Mesodermal cell (in vitro differentiated cells): ENCODE data around the gene SART1.

ENCODE experiments used
- H3K27ac ChIP-seq: 2 replicates; pipeline ENCODE4 v1.7.0; 2013; ENCODE audit warnings: mild to moderate bottlenecking, low read depth, low read length, moderate library complexity; ENCODE audit not compliant: severe bottlenecking
- H3K36me3 ChIP-seq: 2 replicates; pipeline ENCODE4 v1.7.1; 2013; ENCODE audit warnings: mild to moderate bottlenecking, low read length, moderate library complexity; ENCODE audit not compliant: control insufficient read depth, insufficient read depth
- H3K4me1 ChIP-seq: one replicate; pipeline ENCODE4 v1.7.1; 2013; ENCODE audit warnings: mild to moderate bottlenecking, low read length; ENCODE audit not compliant: insufficient read depth, control insufficient read depth, poor library complexity, severe bottlenecking
- H3K4me3 ChIP-seq: 2 replicates; pipeline ENCODE4 v1.7.0; 2013; ENCODE audit warnings: low read length, control low read depth, mild to moderate bottlenecking; ENCODE audit not compliant: insufficient read depth, poor library complexity, severe bottlenecking; ENCODE audit errors: extremely low read depth
- H3K9me3 ChIP-seq: 2 replicates; pipeline ENCODE4 v1.7.1; 2013; ENCODE audit warnings: mild to moderate bottlenecking, low read length, moderate library complexity; ENCODE audit not compliant: control insufficient read depth
- WGBS, 2 experiments: methylation state at CpG; one replicate each; pipeline ENCODE4 v1.1.5; 2013; ENCODE audit warnings: missing lambda C conversion rate in 2 of 2; ENCODE audit not compliant: insufficient coverage in 2 of 2; 5-methylcytosine and 5-hydroxymethylcytosine counted together

The SART1 gene

DNA sequence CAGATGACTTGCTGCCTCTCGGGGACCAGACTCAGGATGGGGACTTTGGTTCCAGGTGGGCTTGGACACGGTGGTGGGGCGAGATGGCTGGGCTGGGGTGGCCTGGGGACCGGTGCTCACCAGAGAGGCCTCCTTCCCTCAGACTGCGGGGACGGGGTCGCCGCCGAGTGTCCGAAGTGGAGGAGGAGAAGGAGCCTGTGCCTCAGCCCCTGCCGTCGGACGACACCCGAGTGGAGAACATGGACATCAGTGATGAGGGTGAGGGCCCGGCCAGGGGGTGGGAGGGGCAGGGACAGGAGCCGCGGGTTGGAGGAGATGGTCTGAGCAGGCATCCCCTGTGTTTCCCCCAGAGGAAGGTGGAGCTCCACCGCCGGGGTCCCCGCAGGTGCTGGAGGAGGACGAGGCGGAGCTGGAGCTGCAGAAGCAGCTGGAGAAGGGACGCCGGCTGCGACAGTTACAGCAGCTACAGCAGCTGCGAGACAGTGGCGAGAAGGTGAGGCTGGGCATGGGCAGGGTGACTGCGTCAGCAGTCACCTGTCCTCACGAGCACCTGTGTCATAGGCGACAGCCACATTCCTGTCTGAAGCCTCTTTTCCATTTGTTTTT is 5.9 kb downstream of the SART1 start:
- WGBS, 2 experiments, result 94 to 95% methylated on average over 21 to 23 of the region's 30 CpGs
- Histone ChIP-seq H3K4me1 (peaks cover 5% of the 10 kb centered on the region), H3K4me3 (no peak overlapping the region), H3K9me3 (no peaks in the 10 kb centered on the region), H3K36me3 (peaks cover 79% of the 10 kb centered on the region), H3K27ac (no peak overlapping the region)

- Histone ChIP-seq H3K9me3 (no peaks in the 10 kb centered on the region), H3K4me3 (no peak overlapping the region), H3K36me3 (peaks cover 89% of the 10 kb centered on the region), H3K4me1 (no peaks in the 10 kb centered on the region), H3K27ac (no peak overlapping the region)
- 91 to 97% methylated on average over 14 to 15 of the region's 15 CpGs for WGBS, 2 experiments
Observed at GRCh38 chr11:65968600-65969482, 7.3 kb downstream of the SART1 start.

- no peak overlapping the region for H3K27ac ChIP-seq
- WGBS, 2 experiments, result 94 to 98% methylated on average over 5 to 7 of the region's 8 CpGs
- H3K4me1 ChIP-seq, result no peaks in the 10 kb centered on the region
- H3K4me3 ChIP-seq, result no peak overlapping the region
- no peaks in the 10 kb centered on the region for H3K9me3 ChIP-seq
- H3K36me3 ChIP-seq, result peaks cover 81% of the 10 kb centered on the region
Observed at GRCh38 chr11:65972116-65972515, 10.6 kb downstream of the SART1 start.

DNA sequence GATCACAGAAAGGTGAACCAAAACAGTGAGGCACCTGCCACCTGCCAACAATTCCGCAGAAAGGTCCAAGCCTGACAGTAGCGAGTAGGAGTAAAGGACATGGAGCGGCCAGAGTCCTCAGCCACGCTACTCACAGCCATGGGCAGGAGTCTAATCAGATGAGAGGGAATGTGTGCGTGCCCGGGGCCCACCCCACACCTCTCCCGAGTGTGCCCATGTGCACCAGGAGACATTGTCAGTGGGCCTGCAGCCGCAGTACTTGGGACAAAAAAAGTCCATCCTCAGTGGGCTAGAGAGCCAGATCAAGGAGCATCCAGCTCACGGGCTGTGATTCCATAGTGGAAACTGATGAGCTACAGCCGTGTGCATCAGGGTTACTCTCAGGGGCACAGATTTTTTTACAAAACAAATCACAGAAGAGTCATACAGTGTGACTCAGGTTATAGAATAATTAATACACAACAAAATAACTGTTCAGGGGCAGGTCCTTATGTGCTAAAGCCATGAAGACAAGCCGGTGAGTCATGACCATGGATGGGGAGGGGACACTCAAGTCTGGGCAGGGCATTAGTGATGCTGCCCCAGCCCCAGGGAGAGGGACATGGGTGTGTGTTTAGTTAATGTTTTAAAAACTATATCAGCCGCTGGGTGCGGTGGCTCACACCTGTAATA is 12.0 kb downstream of the SART1 start:
- Histone ChIP-seq H3K27ac (no peak overlapping the region), H3K9me3 (no peaks in the 10 kb centered on the region), H3K4me1 (no peaks in the 10 kb centered on the region), H3K4me3 (no peak overlapping the region), H3K36me3 (peaks cover 81% of the 10 kb centered on the region)
- 90 to 91% methylated on average over 11 to 13 of the region's 13 CpGs for WGBS, 2 experiments

DNA sequence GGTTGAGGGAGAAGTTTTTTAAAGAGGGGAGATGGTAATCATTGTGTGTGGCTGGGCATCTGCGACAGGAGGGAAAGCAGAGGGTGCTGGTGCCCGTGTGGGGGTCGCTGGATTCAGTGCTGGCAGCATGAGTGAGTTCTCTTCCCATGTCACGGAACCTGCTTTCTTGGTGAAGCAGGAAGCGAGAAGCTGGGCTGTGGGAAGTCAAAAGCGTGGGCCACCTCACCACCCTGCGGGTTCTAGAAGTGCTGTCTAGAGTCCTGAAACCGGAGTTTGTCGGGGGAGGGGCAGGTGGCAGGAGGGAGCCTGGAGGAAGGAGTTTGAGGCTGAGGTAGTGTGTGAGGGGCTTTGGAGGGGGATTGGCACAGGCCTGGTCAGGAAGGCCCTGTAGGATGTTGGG is 14.2 kb downstream of the SART1 start:
- Histone ChIP-seq H3K4me1 (no peaks in the 10 kb centered on the region), H3K4me3 (no peak overlapping the region), H3K27ac (no peak overlapping the region), H3K9me3 (no peaks in the 10 kb centered on the region), H3K36me3 (peaks cover 79% of the 10 kb centered on the region)
- 92 to 98% methylated on average over 9 of the region's 9 CpGs for WGBS, 2 experiments

- Histone ChIP-seq H3K36me3 (peaks cover 79% of the 10 kb centered on the region), H3K27ac (no peak overlapping the region), H3K4me1 (no peaks in the 10 kb centered on the region), H3K9me3 (no peaks in the 10 kb centered on the region), H3K4me3 (no peak overlapping the region)
- 92 to 94% methylated on average over 39 to 42 of the region's 43 CpGs for whole genome bisulfite sequencing, 2 experiments
Observed at GRCh38 chr11:65976216-65977176, 15.0 kb downstream of the SART1 start.

- H3K4me1 ChIP-seq, result no peaks in the 10 kb centered on the region
- H3K36me3 ChIP-seq, result peaks cover 66% of the 10 kb centered on the region
- H3K9me3 ChIP-seq, result no peaks in the 10 kb centered on the region
- H3K27ac ChIP-seq, result no peak overlapping the region
- H3K4me3 ChIP-seq, result no peak overlapping the region
- WGBS, 2 experiments, result 95 to 98% methylated on average over 25 to 28 of the region's 29 CpGs
Observed at GRCh38 chr11:65977621-65978390, 16.3 kb downstream of the SART1 start.

- Histone ChIP-seq H3K4me1 (no peaks in the 10 kb centered on the region), H3K27ac (no peak overlapping the region), H3K9me3 (no peaks in the 10 kb centered on the region), H3K36me3 (peaks cover 58% of the 10 kb centered on the region), H3K4me3 (no peak overlapping the region)
- WGBS, 2 experiments, result 96 to 98% methylated on average over 20 to 21 of the region's 34 CpGs
Observed at GRCh38 chr11:65978391-65979238, 17.1 kb downstream of the SART1 start.

- H3K4me1 ChIP-seq, result no peaks in the 10 kb centered on the region
- H3K36me3 ChIP-seq, result peaks cover 56% of the 10 kb centered on the region
- 94 to 96% methylated on average over 6 to 7 of the region's 10 CpGs for WGBS, 2 experiments
- H3K9me3 ChIP-seq, result no peaks in the 10 kb centered on the region
- no peak overlapping the region for H3K4me3 ChIP-seq
- no peak overlapping the region for H3K27ac ChIP-seq
Observed at GRCh38 chr11:65979261-65979759, 17.8 kb downstream of the SART1 start.
